ENCODE measurements around the gene PLEKHM3. TPM values are rescaled to one million over a fixed set of nuclear protein-coding genes. Genes with fewer than 3 reads are reported as not detected.

The PLEKHM3 gene
- total RNA-seq, 1 donor from 2014 or later: 19.5 TPM

DNA sequence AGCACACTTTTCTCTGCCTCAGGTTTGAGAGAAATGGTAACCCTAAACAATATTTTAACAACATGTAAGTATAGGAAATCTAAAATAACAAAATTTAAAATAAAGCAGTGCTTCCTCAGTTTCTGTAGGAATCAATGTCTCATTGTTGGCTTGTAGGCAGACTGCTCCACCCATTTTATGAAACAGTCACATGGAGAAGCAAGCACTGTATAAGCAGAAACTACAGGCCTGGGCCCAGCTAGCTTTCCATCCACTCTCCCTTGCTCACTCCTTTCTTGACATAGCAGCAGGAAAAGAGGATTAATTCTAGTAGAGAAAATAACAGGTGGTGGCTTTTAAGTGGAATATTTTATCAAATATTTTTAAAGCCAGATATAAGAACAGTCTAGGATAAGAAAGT lies 97.2 kb downstream of the PLEKHM3 start:
- H4K20me1 ChIP-seq (ENCODE audit: low read depth): no peaks in the 10 kb centered on the region
- Mint-ChIP-seq H3K27ac (no peak overlapping the region), H3K36me3 (peaks cover 4% of the 10 kb centered on the region), H3K4me1 (no peaks in the 10 kb centered on the region), H3K27me3 (ENCODE audit: insufficient read depth, low read depth) (peaks cover 2% of the 10 kb centered on the region), H3K4me3 (no peak overlapping the region), H3K9me3 (no peaks in the 10 kb centered on the region)
- no peak overlapping the region for H3K4me3 ChIP-seq
- H2AFZ ChIP-seq (replicated peaks): no peak overlapping the region
- no peaks in the 10 kb centered on the region for H3K36me3 ChIP-seq
- no peak overlapping the region for H3K4me2 ChIP-seq
- no peaks in the 10 kb centered on the region for H3K9me3 ChIP-seq (ENCODE audit: low read depth)
- no peak for TF ChIP-seq EZH2phosphoT487 (IDR thresholded peaks at IDR 0.05)
- TF ChIP-seq EZH2 (IDR thresholded peaks at IDR 0.05): no peak
- TF ChIP-seq, protein P1, sequence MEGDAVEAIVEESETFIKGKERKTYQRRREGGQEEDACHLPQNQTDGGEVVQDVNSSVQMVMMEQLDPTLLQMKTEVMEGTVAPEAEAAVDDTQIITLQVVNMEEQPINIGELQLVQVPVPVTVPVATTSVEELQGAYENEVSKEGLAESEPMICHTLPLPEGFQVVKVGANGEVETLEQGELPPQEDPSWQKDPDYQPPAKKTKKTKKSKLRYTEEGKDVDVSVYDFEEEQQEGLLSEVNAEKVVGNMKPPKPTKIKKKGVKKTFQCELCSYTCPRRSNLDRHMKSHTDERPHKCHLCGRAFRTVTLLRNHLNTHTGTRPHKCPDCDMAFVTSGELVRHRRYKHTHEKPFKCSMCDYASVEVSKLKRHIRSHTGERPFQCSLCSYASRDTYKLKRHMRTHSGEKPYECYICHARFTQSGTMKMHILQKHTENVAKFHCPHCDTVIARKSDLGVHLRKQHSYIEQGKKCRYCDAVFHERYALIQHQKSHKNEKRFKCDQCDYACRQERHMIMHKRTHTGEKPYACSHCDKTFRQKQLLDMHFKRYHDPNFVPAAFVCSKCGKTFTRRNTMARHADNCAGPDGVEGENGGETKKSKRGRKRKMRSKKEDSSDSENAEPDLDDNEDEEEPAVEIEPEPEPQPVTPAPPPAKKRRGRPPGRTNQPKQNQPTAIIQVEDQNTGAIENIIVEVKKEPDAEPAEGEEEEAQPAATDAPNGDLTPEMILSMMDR (IDR thresholded peaks at IDR 0.05): no peak
- H3K9ac ChIP-seq: no peak overlapping the region
- peaks cover 21% of the 10 kb centered on the region for H3K4me1 ChIP-seq
- no peaks in the 10 kb centered on the region for H3K27me3 ChIP-seq
- no peak for DNase-seq (ENCODE audit: low spot score)
- H3K27ac ChIP-seq: no peak overlapping the region
- H3K79me2 ChIP-seq (ENCODE audit: low read depth): no peaks in the 10 kb centered on the region
- peaks cover 13% of the 10 kb centered on the region for H3F3A ChIP-seq (ENCODE audit: low read depth)

DNA sequence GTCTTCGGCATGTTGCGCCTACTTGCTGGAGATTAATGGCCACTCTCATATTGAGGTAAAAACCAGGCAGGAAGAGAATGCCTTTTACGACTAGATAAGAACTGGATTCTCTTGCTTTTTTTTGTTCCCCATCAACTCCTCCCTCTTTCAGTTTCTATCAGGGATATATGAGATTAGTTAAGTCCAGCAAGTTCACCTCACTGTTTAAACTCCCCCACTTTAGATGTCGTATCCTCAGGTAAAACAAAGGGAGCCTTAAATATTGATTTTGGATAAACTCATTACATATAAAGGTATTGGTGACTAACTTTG lies 98.4 kb downstream of the PLEKHM3 start:
- no peak overlapping the region for H2AFZ ChIP-seq (replicated peaks)
- no peak overlapping the region for H3K4me3 ChIP-seq
- H3K9ac ChIP-seq: no peak overlapping the region
- no peak overlapping the region for H3K4me3 Mint-ChIP-seq
- no peaks in the 10 kb centered on the region for H3K4me1 Mint-ChIP-seq
- H3K27me3 ChIP-seq: no peaks in the 10 kb centered on the region
- no peaks in the 10 kb centered on the region for H3K9me3 Mint-ChIP-seq
- no peak overlapping the region for H3K4me2 ChIP-seq
- no peaks in the 10 kb centered on the region for H4K20me1 ChIP-seq (ENCODE audit: low read depth)
- H3K36me3 Mint-ChIP-seq: peaks cover 6% of the 10 kb centered on the region
- H3F3A ChIP-seq (ENCODE audit: low read depth): peaks cover 6% of the 10 kb centered on the region
- H3K27ac ChIP-seq: no peak overlapping the region
- H3K27ac Mint-ChIP-seq: no peak overlapping the region
- peaks cover 2% of the 10 kb centered on the region for H3K27me3 Mint-ChIP-seq (ENCODE audit: insufficient read depth, low read depth)
- no peaks in the 10 kb centered on the region for H3K36me3 ChIP-seq
- TF ChIP-seq EZH2 (IDR thresholded peaks at IDR 0.05): no peak
- no peak for TF ChIP-seq EZH2phosphoT487 (IDR thresholded peaks at IDR 0.05)
- TF ChIP-seq, protein P1 (IDR thresholded peaks at IDR 0.05): no peak
- peaks cover 13% of the 10 kb centered on the region for H3K4me1 ChIP-seq
- no peaks in the 10 kb centered on the region for H3K9me3 ChIP-seq (ENCODE audit: low read depth)
- no peaks in the 10 kb centered on the region for H3K79me2 ChIP-seq (ENCODE audit: low read depth)
- no peak for DNase-seq (ENCODE audit: low spot score)

DNA sequence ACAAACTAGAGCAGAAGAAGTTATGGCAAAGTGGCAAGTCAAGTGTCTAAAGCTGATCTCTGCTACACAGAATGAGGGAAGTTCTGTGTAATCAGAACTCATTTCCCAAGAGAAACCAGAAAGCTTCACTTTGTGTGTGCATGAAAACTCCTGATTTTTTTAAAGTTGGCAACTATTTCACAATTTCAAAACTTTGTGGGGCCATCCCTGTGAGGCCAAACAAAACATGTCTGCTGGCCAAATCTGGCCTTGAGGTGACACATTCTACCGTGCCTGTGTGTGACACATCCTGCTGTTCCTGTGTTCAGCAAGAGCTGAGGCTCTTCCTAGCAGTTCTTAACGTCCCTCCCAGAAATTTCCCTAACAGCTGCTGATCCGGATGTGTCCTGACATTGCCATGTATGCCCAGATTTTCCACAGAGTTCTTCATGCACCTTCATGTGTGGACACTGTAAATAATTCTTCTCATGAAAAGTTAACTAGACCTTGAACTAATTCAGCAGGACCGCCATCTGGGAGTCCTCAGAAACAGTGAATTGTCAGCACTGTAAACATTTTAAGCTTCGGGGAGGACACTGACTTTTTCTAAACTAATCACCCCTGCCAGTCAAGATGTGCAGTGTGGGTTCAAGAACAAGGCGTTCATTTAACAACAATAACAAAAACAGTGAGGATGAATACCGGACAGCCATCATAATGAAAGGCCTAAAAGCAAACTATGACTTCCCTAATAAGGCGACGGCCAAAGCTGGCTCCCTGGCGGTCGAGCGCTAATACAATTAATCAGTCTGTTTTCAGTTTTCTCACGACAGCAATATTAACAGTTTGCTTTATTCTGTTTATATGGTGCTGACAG lies 99.0 kb downstream of the PLEKHM3 start:
- H3K79me2 ChIP-seq (ENCODE audit: low read depth): no peaks in the 10 kb centered on the region
- H3K36me3 ChIP-seq: no peaks in the 10 kb centered on the region
- Mint-ChIP-seq H3K4me1 (no peaks in the 10 kb centered on the region), H3K36me3 (peaks cover 6% of the 10 kb centered on the region), H3K27me3 (ENCODE audit: insufficient read depth, low read depth) (peaks cover 2% of the 10 kb centered on the region), H3K27ac (no peak overlapping the region), H3K9me3 (no peaks in the 10 kb centered on the region), H3K4me3 (no peak overlapping the region)
- no peak overlapping the region for H3K27ac ChIP-seq
- H3K27me3 ChIP-seq: no peaks in the 10 kb centered on the region
- H3K4me2 ChIP-seq: no peak overlapping the region
- H3K9ac ChIP-seq: no peak overlapping the region
- no peaks in the 10 kb centered on the region for H3K9me3 ChIP-seq (ENCODE audit: low read depth)
- no peaks in the 10 kb centered on the region for H4K20me1 ChIP-seq (ENCODE audit: low read depth)
- H2AFZ ChIP-seq (replicated peaks): no peak overlapping the region
- peaks cover 13% of the 10 kb centered on the region for H3K4me1 ChIP-seq
- no peak overlapping the region for H3K4me3 ChIP-seq
- no peak for DNase-seq (ENCODE audit: low spot score)
- H3F3A ChIP-seq (ENCODE audit: low read depth): peaks cover 6% of the 10 kb centered on the region
- TF ChIP-seq EZH2 (IDR thresholded peaks at IDR 0.05): no peak
- TF ChIP-seq EZH2phosphoT487 (IDR thresholded peaks at IDR 0.05): no peak
- TF ChIP-seq, protein P1 (IDR thresholded peaks at IDR 0.05): no peak
